Glutamatergic neuron (in vitro differentiated cells): ENCODE measurements around the gene ZNF281. TPM values are rescaled to one million over a fixed set of nuclear protein-coding genes. Genes with fewer than 3 reads are reported as not detected.

Experiments used
- DNase-seq: peaks from one replicate; pipeline ENCODE4 v3.0.0; 2022
- H3K27ac Mint-ChIP-seq: one replicate; pipeline ENCODE4 v1.8.0; 2020; ENCODE audit warnings: mild to moderate bottlenecking, mixed read lengths, inconsistent platforms; ENCODE audit not compliant: unreplicated experiment
- H3K27me3 Mint-ChIP-seq: one replicate; pipeline ENCODE4 v1.8.0; 2020; ENCODE audit warnings: mild to moderate bottlenecking, moderate library complexity, mixed read lengths, inconsistent platforms; ENCODE audit not compliant: unreplicated experiment
- H3K36me3 Mint-ChIP-seq: one replicate; pipeline ENCODE4 v1.8.0; 2020; ENCODE audit warnings: mild to moderate bottlenecking, mixed read lengths, inconsistent platforms; ENCODE audit not compliant: unreplicated experiment
- H3K4me1 Mint-ChIP-seq: one replicate; pipeline ENCODE4 v1.8.0; 2020; ENCODE audit warnings: mild to moderate bottlenecking, low read depth, mixed read lengths, inconsistent platforms; ENCODE audit not compliant: unreplicated experiment
- H3K4me3 Mint-ChIP-seq: one replicate; pipeline ENCODE4 v1.8.0; 2020; ENCODE audit warnings: mild to moderate bottlenecking, mixed read lengths, inconsistent platforms; ENCODE audit not compliant: unreplicated experiment
- H3K9me3 Mint-ChIP-seq: one replicate; pipeline ENCODE4 v1.8.0; 2020; ENCODE audit warnings: mild to moderate bottlenecking, moderate library complexity, mixed read lengths, inconsistent platforms; ENCODE audit not compliant: unreplicated experiment
- CTCF ChIP-seq: fragments of 200-600 bp; sonication (generic); IDR thresholded peaks from one replicate; pipeline ENCODE4 v1.5.0; 2021; ENCODE audit not compliant: partially characterized antibody, unreplicated experiment
- long read RNA-seq: library from polyadenylated mRNA; unstranded; transcript quantifications from one replicate; pipeline ENCODE4 v2.0.0, GENCODE V29; 2020; ENCODE audit not compliant: unreplicated experiment
- total RNA-seq: library from RNA; stranded (reverse); fragmentation: NEBNext Ultra II Directional; extraction: Animal tissue kit (Norgen Biotek cat#: 25700); gene quantifications from one replicate; pipeline ENCODE4 v1.2.1, GENCODE V29; 2021; ENCODE audit not compliant: unreplicated experiment

The ZNF281 gene
- 32.2 TPM for total RNA-seq
- long read RNA-seq, full-length matches to known transcripts, result 4 of 5 reads
- long read RNA-seq, partial matches to known transcripts, result 0 of 5 reads
- long read RNA-seq, other reads (novel, unspliced or antisense), result 1 of 5 reads

GRCh38 chr1:200409761-200410565 lies at the start of gene ZNF281:
ZNF281 (minus strand) TSS chr1:200410036; CDS start chr1:200409705, 331 bp downstream.
- peak; percentile 99 for DNase-seq
- Mint-ChIP-seq H3K4me1 (peaks cover 33% of the 10 kb centered on the region), H3K27ac (peak within 1 kb of the TSS; percentile 67), H3K9me3 (peaks cover 6% of the 10 kb centered on the region), H3K4me3 (peak within 1 kb of the TSS; percentile 93), H3K27me3 (peaks cover 5% of the 10 kb centered on the region), H3K36me3 (peaks cover 19% of the 10 kb centered on the region)
- TF ChIP-seq CTCF, result no peak

GRCh38 chr1:200458780-200459179 lies 48.9 kb upstream of the ZNF281 start:
- TF ChIP-seq CTCF, result no peak
- Mint-ChIP-seq H3K36me3 (no peaks in the 10 kb centered on the region), H3K27me3 (peaks cover 1% of the 10 kb centered on the region), H3K9me3 (no peaks in the 10 kb centered on the region), H3K27ac (no peak overlapping the region), H3K4me3 (no peak overlapping the region), H3K4me1 (no peaks in the 10 kb centered on the region)
- no peak for DNase-seq

- peaks cover 1% of the 10 kb centered on the region for H3K27me3 Mint-ChIP-seq
- H3K9me3 Mint-ChIP-seq, result peaks cover 3% of the 10 kb centered on the region
- TF ChIP-seq CTCF, result no peak
- no peaks in the 10 kb centered on the region for H3K4me1 Mint-ChIP-seq
- no peak for DNase-seq
- no peaks in the 10 kb centered on the region for H3K36me3 Mint-ChIP-seq
- no peak overlapping the region for H3K4me3 Mint-ChIP-seq
- H3K27ac Mint-ChIP-seq, result no peak overlapping the region
Observed at GRCh38 chr1:200457810-200458209, 48.0 kb upstream of the ZNF281 start.

GRCh38 chr1:200454425-200454824 lies 44.6 kb upstream of the ZNF281 start:
- TF ChIP-seq CTCF, result no peak
- H3K27me3 Mint-ChIP-seq, result peaks cover 1% of the 10 kb centered on the region
- H3K4me3 Mint-ChIP-seq, result no peak overlapping the region
- no peaks in the 10 kb centered on the region for H3K36me3 Mint-ChIP-seq
- no peak overlapping the region for H3K27ac Mint-ChIP-seq
- H3K4me1 Mint-ChIP-seq, result no peaks in the 10 kb centered on the region
- no peak for DNase-seq
- H3K9me3 Mint-ChIP-seq, result peaks cover 3% of the 10 kb centered on the region

GRCh38 chr1:200453553-200453905 lies 43.7 kb upstream of the ZNF281 start:
- Mint-ChIP-seq H3K4me1 (no peaks in the 10 kb centered on the region), H3K27ac (no peak overlapping the region), H3K4me3 (no peak overlapping the region), H3K27me3 (no peaks in the 10 kb centered on the region), H3K9me3 (peaks cover 3% of the 10 kb centered on the region), H3K36me3 (no peaks in the 10 kb centered on the region)
- no peak for DNase-seq
- TF ChIP-seq CTCF, result no peak
